Vagina (tissue), 2 donors: ENCODE results near the gene GRIP2.

Source experiments
- POLR2A ChIP-seq, 2 donors: fragments of 450-650 bp; IDR thresholded peaks; one replicate each; pipeline ENCODE4 v1.6.1; 2017; ENCODE audit warnings: antibody characterized with exemption in 2 of 2, mild to moderate bottlenecking in 2 of 2, moderate library complexity in 2 of 2
- POLR2AphosphoS5 ChIP-seq, 2 donors: sonication (generic); formaldehyde crosslinking; IDR thresholded peaks; one replicate each; pipeline ENCODE4 v1.9.0; 2017; ENCODE audit warnings: antibody characterized with exemption in 2 of 2, mild to moderate bottlenecking in 2 of 2, low read depth in 1 of 2; ENCODE audit not compliant: insufficient read depth in 1 of 2
- TF ChIP-seq, protein P1 (sequence below), 3 experiments: fragments of 450-650 bp in 2 of 3; fragments of 200-600 bp in 1 of 3; sonication (generic) in 1 of 3; IDR thresholded peaks; one replicate each; pipeline ENCODE4 v1.5.1; 2017 to 2019; ENCODE audit warnings: antibody characterized with exemption in 3 of 3, mild to moderate bottlenecking in 2 of 3, moderate library complexity in 2 of 3

DNA sequence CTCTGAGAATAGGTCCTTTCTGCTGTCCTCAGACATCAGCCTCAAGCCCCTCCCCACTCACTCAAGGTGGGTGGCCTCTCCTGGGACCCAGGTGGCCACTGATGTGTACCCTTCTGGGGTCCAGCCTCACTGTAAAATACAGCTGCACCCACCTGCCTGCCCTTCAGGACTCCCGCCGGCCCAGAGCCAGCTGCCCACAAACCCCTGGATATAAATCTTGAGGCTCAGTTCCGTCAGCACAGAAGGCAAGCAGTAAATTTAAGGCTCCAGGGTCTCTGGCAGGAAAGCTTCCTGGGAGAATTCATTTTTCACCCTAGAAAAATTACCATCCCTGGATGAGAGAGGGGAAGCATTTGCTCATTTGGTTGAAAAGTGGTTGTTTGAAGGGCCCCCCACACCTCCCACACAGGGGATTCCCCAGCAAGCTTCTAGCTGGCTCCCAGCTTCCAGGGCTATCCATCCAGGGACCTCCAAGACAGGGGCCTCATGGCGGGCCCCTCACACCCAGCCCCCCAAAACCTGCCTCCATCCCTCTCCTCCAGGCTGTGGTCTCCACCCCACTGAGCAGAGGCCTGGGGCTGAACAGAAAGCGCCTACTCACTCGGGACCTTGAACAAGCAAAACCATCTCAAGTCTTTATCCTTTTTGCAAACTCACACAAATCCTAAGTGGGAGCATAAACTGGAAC is 48.4 kb upstream of the GRIP2 start:
- TF ChIP-seq POLR2AphosphoS5 (IDR thresholded peaks at IDR 0.05; ENCODE audit: insufficient read depth in 1 of 2, low read depth in 1 of 2): no peak
- TF ChIP-seq, protein P1, sequence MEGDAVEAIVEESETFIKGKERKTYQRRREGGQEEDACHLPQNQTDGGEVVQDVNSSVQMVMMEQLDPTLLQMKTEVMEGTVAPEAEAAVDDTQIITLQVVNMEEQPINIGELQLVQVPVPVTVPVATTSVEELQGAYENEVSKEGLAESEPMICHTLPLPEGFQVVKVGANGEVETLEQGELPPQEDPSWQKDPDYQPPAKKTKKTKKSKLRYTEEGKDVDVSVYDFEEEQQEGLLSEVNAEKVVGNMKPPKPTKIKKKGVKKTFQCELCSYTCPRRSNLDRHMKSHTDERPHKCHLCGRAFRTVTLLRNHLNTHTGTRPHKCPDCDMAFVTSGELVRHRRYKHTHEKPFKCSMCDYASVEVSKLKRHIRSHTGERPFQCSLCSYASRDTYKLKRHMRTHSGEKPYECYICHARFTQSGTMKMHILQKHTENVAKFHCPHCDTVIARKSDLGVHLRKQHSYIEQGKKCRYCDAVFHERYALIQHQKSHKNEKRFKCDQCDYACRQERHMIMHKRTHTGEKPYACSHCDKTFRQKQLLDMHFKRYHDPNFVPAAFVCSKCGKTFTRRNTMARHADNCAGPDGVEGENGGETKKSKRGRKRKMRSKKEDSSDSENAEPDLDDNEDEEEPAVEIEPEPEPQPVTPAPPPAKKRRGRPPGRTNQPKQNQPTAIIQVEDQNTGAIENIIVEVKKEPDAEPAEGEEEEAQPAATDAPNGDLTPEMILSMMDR (IDR thresholded peaks at IDR 0.05): no peak
- TF ChIP-seq POLR2A (IDR thresholded peaks at IDR 0.05): no peak
